Measurements from ENCODE around the gene ZSWIM8. TPM values are rescaled to one million over a fixed set of nuclear protein-coding genes. Genes with fewer than 3 reads are reported as not detected.

ZSWIM8 gene
- total RNA-seq, 4 donors from 2014 or later, result 66.4 to 123 (median 107) TPM

GRCh38 chr10:73810735-73811465 lies 25.5 kb downstream of the ZSWIM8 start:
- 3% methylated on average over 16 of the region's 63 CpGs for WGBS
- H3K4me1 ChIP-seq, result peaks cover 16 to 54% (median 43%) of the 10 kb centered on the region in 4 donors
- TF ChIP-seq, protein P1, sequence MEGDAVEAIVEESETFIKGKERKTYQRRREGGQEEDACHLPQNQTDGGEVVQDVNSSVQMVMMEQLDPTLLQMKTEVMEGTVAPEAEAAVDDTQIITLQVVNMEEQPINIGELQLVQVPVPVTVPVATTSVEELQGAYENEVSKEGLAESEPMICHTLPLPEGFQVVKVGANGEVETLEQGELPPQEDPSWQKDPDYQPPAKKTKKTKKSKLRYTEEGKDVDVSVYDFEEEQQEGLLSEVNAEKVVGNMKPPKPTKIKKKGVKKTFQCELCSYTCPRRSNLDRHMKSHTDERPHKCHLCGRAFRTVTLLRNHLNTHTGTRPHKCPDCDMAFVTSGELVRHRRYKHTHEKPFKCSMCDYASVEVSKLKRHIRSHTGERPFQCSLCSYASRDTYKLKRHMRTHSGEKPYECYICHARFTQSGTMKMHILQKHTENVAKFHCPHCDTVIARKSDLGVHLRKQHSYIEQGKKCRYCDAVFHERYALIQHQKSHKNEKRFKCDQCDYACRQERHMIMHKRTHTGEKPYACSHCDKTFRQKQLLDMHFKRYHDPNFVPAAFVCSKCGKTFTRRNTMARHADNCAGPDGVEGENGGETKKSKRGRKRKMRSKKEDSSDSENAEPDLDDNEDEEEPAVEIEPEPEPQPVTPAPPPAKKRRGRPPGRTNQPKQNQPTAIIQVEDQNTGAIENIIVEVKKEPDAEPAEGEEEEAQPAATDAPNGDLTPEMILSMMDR (IDR thresholded peaks at IDR 0.05), result no peak
- TF ChIP-seq POLR2A (IDR thresholded peaks at IDR 0.05; ENCODE audit: low read depth) (no peak), EP300 (IDR thresholded peaks at IDR 0.05) (no peak), POLR2AphosphoS5 (IDR thresholded peaks at IDR 0.05) (no peak)
- no peaks in the 10 kb centered on the region for H3K9me3 ChIP-seq
- peak overlapping the region; percentile 94 to 99 (median 96) for H3K27ac ChIP-seq (replicated peaks in 1 of 4)
- peaks cover 41 to 67% (median 52%) of the 10 kb centered on the region in 4 donors for H3K36me3 ChIP-seq
- H3K27me3 ChIP-seq, result peaks cover 0 to 3% (median 0%) of the 10 kb centered on the region in 4 donors
- peak overlapping the region; percentile 92 to 97 (median 93) for H3K4me3 ChIP-seq
- intact Hi-C loops (cut with DNase I), result no loop called here
- DNase-seq (ENCODE audit: extremely low spot score), result no peak

DNA sequence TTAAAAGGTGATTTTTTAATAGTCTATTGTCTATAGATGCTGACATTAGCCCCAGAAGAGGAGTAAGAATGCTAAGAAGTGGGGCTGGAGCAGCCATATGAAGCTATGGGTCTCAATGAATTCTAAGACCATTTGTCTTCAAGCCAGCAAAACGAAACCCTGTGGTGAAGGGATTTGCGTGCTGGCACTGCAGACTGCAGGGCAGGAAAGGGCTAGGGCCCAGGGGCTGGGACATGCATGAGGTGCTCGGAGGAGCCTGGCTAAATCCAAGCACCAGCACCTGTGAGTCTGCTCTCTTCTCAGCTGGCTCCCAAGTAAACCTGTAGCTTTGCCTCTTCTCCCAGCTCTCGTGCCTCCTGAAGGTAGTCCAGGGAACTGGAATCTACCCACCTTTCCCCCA lies 27.3 kb downstream of the ZSWIM8 start:
- 93% methylated on average over 4 of the region's 4 CpGs for WGBS
- DNase-seq (ENCODE audit: extremely low spot score), result no peak
- TF ChIP-seq, protein P1 (IDR thresholded peaks at IDR 0.05), result no peak
- no peak for TF ChIP-seq POLR2A (IDR thresholded peaks at IDR 0.05; ENCODE audit: low read depth)
- no peak for TF ChIP-seq POLR2AphosphoS5 (IDR thresholded peaks at IDR 0.05)
- TF ChIP-seq EP300 (IDR thresholded peaks at IDR 0.05), result no peak
- Histone ChIP-seq H3K4me3 (no peak overlapping the region), H3K4me1 (peaks cover 16 to 46% (median 41%) of the 10 kb centered on the region in 4 donors), H3K36me3 (peaks cover 33 to 67% (median 48%) of the 10 kb centered on the region in 4 donors), H3K27ac (replicated peaks in 1 of 4) (peak overlapping the region; percentile 94 to 99 (median 96)), H3K27me3 (peaks cover 0 to 3% (median 0%) of the 10 kb centered on the region in 4 donors), H3K9me3 (no peaks in the 10 kb centered on the region)
- intact Hi-C loops (cut with DNase I), result no loop called here

DNA sequence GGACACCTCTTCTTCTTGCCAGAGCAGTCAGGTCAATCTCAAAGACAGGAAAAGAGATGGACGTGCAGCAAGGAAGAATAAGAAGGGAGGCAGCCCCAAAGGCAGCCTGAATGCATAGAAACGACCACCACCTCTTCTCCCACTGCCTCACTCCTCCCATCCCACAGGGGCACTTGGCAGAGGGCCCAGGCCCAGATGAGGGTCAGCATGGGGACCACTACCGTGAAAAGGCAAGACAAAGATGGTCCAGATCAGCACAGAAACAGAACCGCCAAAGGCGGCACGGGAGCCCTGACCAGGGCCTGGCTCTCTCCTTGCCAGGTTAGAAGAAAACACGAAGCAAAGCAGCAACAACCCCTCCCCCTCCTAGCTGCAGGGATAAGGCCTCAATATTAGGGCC lies 27.9 kb downstream of the ZSWIM8 start:
- intact Hi-C loops (cut with DNase I), result no loop called here

GRCh38 chr10:73814276-73814895 lies 29.0 kb downstream of the ZSWIM8 start:
- WGBS, result 86% methylated on average over 13 of the region's 13 CpGs
- Histone ChIP-seq H3K36me3 (peaks cover 26 to 69% (median 47%) of the 10 kb centered on the region in 4 donors), H3K9me3 (no peaks in the 10 kb centered on the region), H3K27ac (replicated peaks in 1 of 4) (no peak overlapping the region), H3K4me3 (no peak overlapping the region), H3K4me1 (peaks cover 12 to 51% (median 46%) of the 10 kb centered on the region in 4 donors), H3K27me3 (peaks cover 0 to 3% (median 0%) of the 10 kb centered on the region in 4 donors)
- intact Hi-C loops (cut with DNase I), result no loop called here
- no peak for DNase-seq (ENCODE audit: extremely low spot score)
- TF ChIP-seq, protein P1 (IDR thresholded peaks at IDR 0.05), result no peak
- TF ChIP-seq EP300 (IDR thresholded peaks at IDR 0.05), result no peak
- TF ChIP-seq POLR2AphosphoS5 (IDR thresholded peaks at IDR 0.05), result no peak

More for the DNA sequence above, 27.9 kb downstream of the ZSWIM8 start:
- Histone ChIP-seq H3K9me3 (no peaks in the 10 kb centered on the region), H3K27ac (replicated peaks in 1 of 4) (peak overlapping the region in 1 of 4 donors; percentile 97), H3K27me3 (peaks cover 0 to 3% (median 0%) of the 10 kb centered on the region in 4 donors), H3K36me3 (peaks cover 28 to 67% (median 46%) of the 10 kb centered on the region in 4 donors), H3K4me1 (peaks cover 16 to 48% (median 44%) of the 10 kb centered on the region in 4 donors), H3K4me3 (no peak overlapping the region)
- 81% methylated on average over 7 of the region's 7 CpGs for WGBS
- no peak for DNase-seq (ENCODE audit: extremely low spot score)
- peak in 1 of 2 donors; percentile 19 for TF ChIP-seq POLR2AphosphoS5 (IDR thresholded peaks at IDR 0.05)
- no peak for TF ChIP-seq POLR2A (IDR thresholded peaks at IDR 0.05; ENCODE audit: low read depth)
- TF ChIP-seq, protein P1 (IDR thresholded peaks at IDR 0.05), result no peak

Measured in esophagus muscularis mucosa (tissue), 4 donors.